Keratinocyte (primary cell): Measurements from ENCODE around the gene LTB.

ENCODE experiments used
- EZH2 ChIP-seq: IDR thresholded peaks from one replicate; pipeline ENCODE4 v1.6.1; 2012; ENCODE audit warnings: inconsistent platforms, mild to moderate bottlenecking, low read length, moderate library complexity
- TF ChIP-seq, protein P1 (sequence below), 3 experiments: IDR thresholded peaks in 1 of 3; conservative IDR thresholded peaks in 1 of 3; optimal IDR thresholded peaks in 1 of 3; 2 replicates in 2 of 3; 3 replicates in 1 of 3; pipeline versions ENCODE3 to v1.5.1; 2011; ENCODE audit warnings: low read length in 3 of 3, mild to moderate bottlenecking in 3 of 3, moderate library complexity in 2 of 3, control low read depth in 1 of 3, inconsistent platforms in 1 of 3; ENCODE audit not compliant: insufficient read depth in 2 of 3; ENCODE audit errors: extremely low read depth in 1 of 3

GRCh38 chr6:31567531-31568370 lies 14.5 kb downstream of the LTB start:
- TF ChIP-seq, protein P1, sequence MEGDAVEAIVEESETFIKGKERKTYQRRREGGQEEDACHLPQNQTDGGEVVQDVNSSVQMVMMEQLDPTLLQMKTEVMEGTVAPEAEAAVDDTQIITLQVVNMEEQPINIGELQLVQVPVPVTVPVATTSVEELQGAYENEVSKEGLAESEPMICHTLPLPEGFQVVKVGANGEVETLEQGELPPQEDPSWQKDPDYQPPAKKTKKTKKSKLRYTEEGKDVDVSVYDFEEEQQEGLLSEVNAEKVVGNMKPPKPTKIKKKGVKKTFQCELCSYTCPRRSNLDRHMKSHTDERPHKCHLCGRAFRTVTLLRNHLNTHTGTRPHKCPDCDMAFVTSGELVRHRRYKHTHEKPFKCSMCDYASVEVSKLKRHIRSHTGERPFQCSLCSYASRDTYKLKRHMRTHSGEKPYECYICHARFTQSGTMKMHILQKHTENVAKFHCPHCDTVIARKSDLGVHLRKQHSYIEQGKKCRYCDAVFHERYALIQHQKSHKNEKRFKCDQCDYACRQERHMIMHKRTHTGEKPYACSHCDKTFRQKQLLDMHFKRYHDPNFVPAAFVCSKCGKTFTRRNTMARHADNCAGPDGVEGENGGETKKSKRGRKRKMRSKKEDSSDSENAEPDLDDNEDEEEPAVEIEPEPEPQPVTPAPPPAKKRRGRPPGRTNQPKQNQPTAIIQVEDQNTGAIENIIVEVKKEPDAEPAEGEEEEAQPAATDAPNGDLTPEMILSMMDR (optimal IDR thresholded peaks at IDR 0.05 in 1 of 3, IDR thresholded peaks at IDR 0.05 in 1 of 3, conservative IDR thresholded peaks at IDR 0.05 in 1 of 3; ENCODE audit: extremely low read depth in 1 of 3, insufficient read depth in 2 of 3, low read length in 3 of 3): no peak
- TF ChIP-seq EZH2: no peak
